IPS-15b (cell line): ENCODE measurements around the gene ATP7B.
"Not testable (repeated sequence)": the region's sequence is repeated elsewhere in the genome, so short reads cannot be mapped to it uniquely, and the experiment has no call there.

ENCODE experiments used
- H3K27me3 ChIP-seq: one replicate; pipeline ENCODE4 v1.6.1; 2013; ENCODE audit warnings: low read length; ENCODE audit not compliant: control insufficient read depth, insufficient read depth
- H3K36me3 ChIP-seq: one replicate; pipeline ENCODE4 v1.6.1; 2013; ENCODE audit warnings: low read length; ENCODE audit not compliant: control insufficient read depth, insufficient read depth
- H3K4me1 ChIP-seq: one replicate; pipeline ENCODE4 v1.6.1; 2013; ENCODE audit warnings: mild to moderate bottlenecking, low read length; ENCODE audit not compliant: control insufficient read depth, insufficient read depth
- H3K4me3 ChIP-seq: one replicate; pipeline ENCODE4 v1.5.1; 2013; ENCODE audit warnings: low read depth, low read length
- H3K9ac ChIP-seq: one replicate; pipeline ENCODE4 v1.6.1; 2013; ENCODE audit warnings: low read depth, mild to moderate bottlenecking, low read length
- H3K9me3 ChIP-seq: one replicate; pipeline ENCODE4 v1.6.1; 2013; ENCODE audit warnings: mild to moderate bottlenecking, low read length; ENCODE audit not compliant: control insufficient read depth, insufficient read depth

ATP7B gene

GRCh38 chr13:52010890-52011631 is at the start of gene ATP7B:
Gene ATP7B, minus strand, starts transcription at chr13:52011450. Its CDS starts 113 bp downstream, at chr13:52011337.
- peak within 1 kb of the TSS; percentile 87 for H3K9ac ChIP-seq
- H3K9me3 ChIP-seq = no peaks in the 10 kb centered on the region
- H3K4me1 ChIP-seq = peaks cover 2% of the 10 kb centered on the region
- no peaks in the 10 kb centered on the region for H3K36me3 ChIP-seq
- peak within 1 kb of the TSS; percentile 95 for H3K4me3 ChIP-seq
- H3K27me3 ChIP-seq = peaks cover 21% of the 10 kb centered on the region

DNA sequence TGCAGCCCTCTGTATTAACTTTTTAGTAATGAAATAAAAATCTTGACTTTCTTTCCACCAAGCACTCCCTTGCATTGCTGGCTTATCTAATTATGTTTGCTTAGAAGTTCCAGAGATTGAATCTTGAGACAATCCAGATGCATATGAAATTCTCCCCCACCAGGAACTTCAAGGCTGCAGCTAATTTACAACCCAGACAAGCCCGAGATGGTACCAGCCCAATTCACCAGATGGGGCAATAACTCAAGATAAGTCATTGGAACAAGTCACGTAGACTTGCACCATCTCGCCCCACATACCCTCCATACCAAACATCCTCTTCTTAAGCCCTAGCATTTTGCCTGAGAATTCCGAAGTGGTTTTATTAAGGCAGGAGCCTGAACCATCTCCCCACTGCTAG is 42.2 kb upstream of the ATP7B start:
- no peaks in the 10 kb centered on the region for H3K9me3 ChIP-seq
- H3K4me3 ChIP-seq = no peak overlapping the region
- no peak overlapping the region for H3K9ac ChIP-seq
- H3K27me3 ChIP-seq = no peaks in the 10 kb centered on the region
- H3K4me1 ChIP-seq = peaks cover 6% of the 10 kb centered on the region
- H3K36me3 ChIP-seq = no peaks in the 10 kb centered on the region

- Histone ChIP-seq H3K4me3 (no peak overlapping the region), H3K4me1 (peaks cover 6% of the 10 kb centered on the region), H3K9me3 (no peaks in the 10 kb centered on the region), H3K9ac (no peak overlapping the region), H3K36me3 (no peaks in the 10 kb centered on the region), H3K27me3 (no peaks in the 10 kb centered on the region)
Observed at GRCh38 chr13:52051400-52051799, 40.1 kb upstream of the ATP7B start.

- Histone ChIP-seq H3K36me3 (no peaks in the 10 kb centered on the region), H3K9me3 (no peaks in the 10 kb centered on the region), H3K27me3 (no peaks in the 10 kb centered on the region), H3K9ac (no peak overlapping the region), H3K4me3 (no peak overlapping the region), H3K4me1 (peaks cover 6% of the 10 kb centered on the region)
Observed at GRCh38 chr13:52048516-52048915, 37.3 kb upstream of the ATP7B start.

GRCh38 chr13:52047463-52047862 is 36.2 kb upstream of the ATP7B start:
- Histone ChIP-seq H3K4me1 (peaks cover 6% of the 10 kb centered on the region), H3K9me3 (no peaks in the 10 kb centered on the region), H3K9ac (no peak overlapping the region), H3K36me3 (no peaks in the 10 kb centered on the region), H3K4me3 (no peak overlapping the region), H3K27me3 (no peaks in the 10 kb centered on the region)

- no peaks in the 10 kb centered on the region for H3K4me1 ChIP-seq
- H3K9me3 ChIP-seq = no peaks in the 10 kb centered on the region
- no peak overlapping the region for H3K9ac ChIP-seq
- no peak overlapping the region for H3K4me3 ChIP-seq
- H3K36me3 ChIP-seq = no peaks in the 10 kb centered on the region
- no peaks in the 10 kb centered on the region for H3K27me3 ChIP-seq
Observed at GRCh38 chr13:52043675-52044074, 32.4 kb upstream of the ATP7B start.

DNA sequence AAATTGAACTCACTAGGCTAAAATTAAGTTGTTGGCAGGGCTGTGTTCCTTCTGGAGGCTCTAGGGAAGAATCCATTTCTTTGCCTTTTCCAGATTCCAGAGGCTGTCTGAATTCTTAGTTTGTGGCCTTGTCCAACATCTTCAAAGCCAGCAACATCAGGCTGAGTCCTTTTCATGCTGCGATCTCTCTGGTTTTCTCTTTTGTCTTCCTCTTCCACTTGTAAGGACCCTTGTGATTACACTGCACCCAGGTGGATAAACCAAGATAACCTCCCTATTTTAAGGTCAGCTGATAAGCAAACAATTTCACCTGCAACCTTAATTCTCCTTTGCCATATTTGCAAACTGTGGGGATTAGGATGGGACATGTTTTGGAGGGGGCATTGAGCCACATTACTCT is 24.8 kb upstream of the ATP7B start:
- Histone ChIP-seq H3K4me1 (no peaks in the 10 kb centered on the region), H3K4me3 (no peak overlapping the region), H3K36me3 (no peaks in the 10 kb centered on the region), H3K27me3 (no peaks in the 10 kb centered on the region), H3K9me3 (no peaks in the 10 kb centered on the region), H3K9ac (no peak overlapping the region)

DNA sequence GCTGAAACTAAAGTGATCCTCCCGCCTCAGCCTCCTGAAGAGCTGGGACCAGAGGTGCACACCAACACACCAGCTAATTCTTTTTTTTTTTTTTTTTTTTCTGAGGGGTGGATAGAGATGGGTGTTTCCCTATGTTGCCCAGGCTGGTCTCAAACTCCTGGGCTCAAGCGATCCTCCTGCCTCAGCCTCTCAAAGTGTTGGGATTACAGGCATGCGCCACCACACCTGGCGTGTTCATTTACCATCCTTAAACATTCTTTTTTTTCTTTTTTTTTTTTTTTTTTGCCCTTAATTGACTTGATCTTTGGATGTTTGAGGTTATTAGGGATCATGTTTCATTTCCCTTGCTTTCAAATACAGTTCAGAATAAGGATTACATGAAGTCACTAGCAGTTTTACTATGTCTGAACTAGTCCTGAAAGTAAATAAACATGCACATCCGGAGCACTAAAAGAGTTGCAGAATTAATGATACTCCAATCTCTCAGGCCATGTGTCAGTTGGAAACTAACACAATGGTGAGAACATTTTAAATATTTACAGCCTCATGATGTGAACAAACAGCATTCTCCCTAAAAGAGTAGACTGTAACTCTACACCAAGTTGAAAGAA is 23.5 kb upstream of the ATP7B start:
- Histone ChIP-seq H3K36me3 (peaks cover 2% of the 10 kb centered on the region), H3K9me3 (no peaks in the 10 kb centered on the region), H3K27me3 (no peaks in the 10 kb centered on the region), H3K9ac (no peak overlapping the region), H3K4me1 (no peaks in the 10 kb centered on the region), H3K4me3 (no peak overlapping the region)

GRCh38 chr13:52033039-52033438 is 21.8 kb upstream of the ATP7B start:
- H3K4me3 ChIP-seq = no peak overlapping the region
- H3K36me3 ChIP-seq = peaks cover 5% of the 10 kb centered on the region
- no peaks in the 10 kb centered on the region for H3K27me3 ChIP-seq
- H3K4me1 ChIP-seq = no peaks in the 10 kb centered on the region
- H3K9ac ChIP-seq = no peak overlapping the region
- no peaks in the 10 kb centered on the region for H3K9me3 ChIP-seq

- H3K4me3 ChIP-seq, H3K4me1 ChIP-seq, H3K27me3 ChIP-seq, H3K9me3 ChIP-seq, H3K9ac ChIP-seq: not testable (repeated sequence)
- H3K36me3 ChIP-seq = peaks cover 11% of the 10 kb centered on the region
Observed at GRCh38 chr13:52030401-52030800, 19.2 kb upstream of the ATP7B start.

- H3K27me3 ChIP-seq = no peaks in the 10 kb centered on the region
- peaks cover 13% of the 10 kb centered on the region for H3K36me3 ChIP-seq
- no peak overlapping the region for H3K4me3 ChIP-seq
- H3K4me1 ChIP-seq = no peaks in the 10 kb centered on the region
- H3K9ac ChIP-seq = no peak overlapping the region
- H3K9me3 ChIP-seq = no peaks in the 10 kb centered on the region
Observed at GRCh38 chr13:52029569-52029968, 18.3 kb upstream of the ATP7B start.

- no peak overlapping the region for H3K4me3 ChIP-seq
- H3K27me3 ChIP-seq = no peaks in the 10 kb centered on the region
- no peak overlapping the region for H3K9ac ChIP-seq
- no peaks in the 10 kb centered on the region for H3K9me3 ChIP-seq
- peaks cover 13% of the 10 kb centered on the region for H3K36me3 ChIP-seq
- H3K4me1 ChIP-seq = no peaks in the 10 kb centered on the region
Observed at GRCh38 chr13:52027832-52028231, 16.6 kb upstream of the ATP7B start.
